ENCODE results near the gene OXNAD1.
"Not testable (repeated sequence)": the region's sequence is repeated elsewhere in the genome, so short reads cannot be mapped to it uniquely, and the experiment has no call there.

OXNAD1 gene

GRCh38 chr3:16304061-16305010 is 39.3 kb downstream of the OXNAD1 start:
- DNase-seq, result no peak

GRCh38 chr3:16305111-16305541 is 40.1 kb downstream of the OXNAD1 start:
- peak; percentile 29 for DNase-seq

GRCh38 chr3:16307832-16308531 is 43.0 kb downstream of the OXNAD1 start:
- DNase-seq, result no peak

- DNase-seq, result no peak
Measured at GRCh38 chr3:16308727-16309126, 43.7 kb downstream of the OXNAD1 start.

- DNase-seq, result peak; percentile 41
Measured at GRCh38 chr3:16309558-16309957, 44.5 kb downstream of the OXNAD1 start.

- DNase-seq, result not testable (repeated sequence)
Measured at GRCh38 chr3:16310486-16310885, 45.5 kb downstream of the OXNAD1 start.

GRCh38 chr3:16311960-16312451 is 47.0 kb downstream of the OXNAD1 start:
- DNase-seq, result peak; percentile 35

GRCh38 chr3:16313886-16314645 is 49.1 kb downstream of the OXNAD1 start:
- DNase-seq, result no peak

GRCh38 chr3:16315623-16316022 is 50.6 kb downstream of the OXNAD1 start:
- no peak for DNase-seq

GRCh38 chr3:16316396-16316795 is 51.4 kb downstream of the OXNAD1 start:
- no peak for DNase-seq

GRCh38 chr3:16316847-16317560 is 52.0 kb downstream of the OXNAD1 start:
- DNase-seq, result no peak

- DNase-seq, result no peak
Measured at GRCh38 chr3:16317561-16317945, 52.5 kb downstream of the OXNAD1 start.

GRCh38 chr3:16318176-16318575 is 53.2 kb downstream of the OXNAD1 start:
- DNase-seq, result no peak

GRCh38 chr3:16319307-16319706 is 54.3 kb downstream of the OXNAD1 start:
- DNase-seq, result peak; percentile 72

- DNase-seq, result no peak
Measured at GRCh38 chr3:16319723-16320122, 54.7 kb downstream of the OXNAD1 start.

- DNase-seq, result no peak
Measured at GRCh38 chr3:16320711-16321110, 55.7 kb downstream of the OXNAD1 start.

- no peak for DNase-seq
Measured at GRCh38 chr3:16322189-16322588, 57.2 kb downstream of the OXNAD1 start.

GRCh38 chr3:16323737-16324136 is 58.7 kb downstream of the OXNAD1 start:
- DNase-seq, result no peak

GRCh38 chr3:16325850-16326249 is 60.8 kb downstream of the OXNAD1 start:
- DNase-seq, result no peak

GRCh38 chr3:16326724-16327349 is 61.8 kb downstream of the OXNAD1 start:
- no peak for DNase-seq

GRCh38 chr3:16328124-16328523 is 63.1 kb downstream of the OXNAD1 start:
- no peak for DNase-seq
